ENCODE measurements around the gene TPO.

GRCh38 chr2:1366546-1367134 is 46.6 kb upstream of the TPO start:
- TF ChIP-seq CTCF (IDR thresholded peaks at IDR 0.05) (no peak), POLR2AphosphoS5 (IDR thresholded peaks at IDR 0.05) (no peak)

Data from suprapubic skin (tissue), 3 donors.